ENCODE data around the gene WWP2.
"Not testable (repeated sequence)": the region's sequence is repeated elsewhere in the genome, so short reads cannot be mapped to it uniquely, and the experiment has no call there.

The WWP2 gene

GRCh38 chr16:69831212-69832123 lies 69.3 kb downstream of the WWP2 start:
- DNase-seq, result no peak

- DNase-seq, result no peak
Measured at GRCh38 chr16:69833357-69834282, 71.5 kb downstream of the WWP2 start.

GRCh38 chr16:69834807-69835466 lies 72.8 kb downstream of the WWP2 start:
- no peak for DNase-seq

- DNase-seq, result no peak
Measured at GRCh38 chr16:69836257-69836656, 74.1 kb downstream of the WWP2 start.

- no peak for DNase-seq
Measured at GRCh38 chr16:69837380-69837779, 75.2 kb downstream of the WWP2 start.

- no peak for DNase-seq
Measured at GRCh38 chr16:69838489-69838888, 76.4 kb downstream of the WWP2 start.

- no peak for DNase-seq
Measured at GRCh38 chr16:69839240-69839688, 77.1 kb downstream of the WWP2 start.

- no peak for DNase-seq
Measured at GRCh38 chr16:69839798-69840409, 77.8 kb downstream of the WWP2 start.

GRCh38 chr16:69840975-69841374 lies 78.8 kb downstream of the WWP2 start:
- no peak for DNase-seq

- no peak for DNase-seq
Measured at GRCh38 chr16:69844441-69844840, 82.3 kb downstream of the WWP2 start.

GRCh38 chr16:69845181-69845580 lies 83.0 kb downstream of the WWP2 start:
- no peak for DNase-seq

- no peak for DNase-seq
Measured at GRCh38 chr16:69847643-69848042, 85.5 kb downstream of the WWP2 start.

GRCh38 chr16:69848637-69849545 lies 86.8 kb downstream of the WWP2 start:
- DNase-seq, result peak; percentile 95

- DNase-seq, result no peak
Measured at GRCh38 chr16:69851491-69852240, 89.5 kb downstream of the WWP2 start.

GRCh38 chr16:69852815-69853214 lies 90.7 kb downstream of the WWP2 start:
- no peak for DNase-seq

GRCh38 chr16:69853481-69853880 lies 91.3 kb downstream of the WWP2 start:
- DNase-seq, result no peak

GRCh38 chr16:69854776-69855175 lies 92.6 kb downstream of the WWP2 start:
- DNase-seq, result not testable (repeated sequence)

GRCh38 chr16:69855592-69855991 lies 93.5 kb downstream of the WWP2 start:
- no peak for DNase-seq

GRCh38 chr16:69858191-69859104 lies 96.3 kb downstream of the WWP2 start:
- no peak for DNase-seq

Measured in fibroblast of skin of right biceps (primary cell).